GM18505 (cell line): ENCODE results near the gene CDH22.

Experiments
- ATAC-seq: cut with Tn5 transposase; IDR thresholded peaks from one replicate; pipeline ENCODE4 v1.9.1; 2021; ENCODE audit not compliant: unreplicated experiment
- POLR2A ChIP-seq: IDR thresholded peaks from 4 replicates; pipeline ENCODE4 v1.6.1; 2011; ENCODE audit warnings: borderline replicate concordance; ENCODE audit not compliant: insufficient read depth, insufficient read length; ENCODE audit errors: extremely low read depth

The CDH22 gene

GRCh38 chr20:46307139-46307998 is 929 bp downstream of the CDH22 start:
- no peak for TF ChIP-seq POLR2A
- ATAC-seq: no peak

DNA sequence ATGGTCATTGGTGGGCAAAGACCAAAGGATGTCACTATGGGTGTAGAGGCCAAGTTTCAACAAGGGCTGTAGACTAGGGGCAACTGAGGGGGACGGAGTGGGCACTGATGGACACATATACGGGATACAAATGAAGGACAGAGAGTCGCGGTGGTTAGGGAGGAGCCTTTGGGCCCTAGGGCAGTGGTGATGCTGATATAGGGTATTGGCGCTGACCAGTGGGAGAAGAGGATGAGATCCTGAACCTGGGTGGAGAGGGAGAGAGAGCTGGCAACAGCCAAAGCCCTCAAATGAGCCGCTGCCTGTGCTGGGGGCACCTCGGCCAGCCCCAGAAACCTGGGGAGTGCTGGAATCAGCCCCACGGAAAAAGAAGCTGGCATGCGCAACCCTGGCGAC is 1.6 kb downstream of the CDH22 start:
- TF ChIP-seq POLR2A: no peak
- no peak for ATAC-seq

DNA sequence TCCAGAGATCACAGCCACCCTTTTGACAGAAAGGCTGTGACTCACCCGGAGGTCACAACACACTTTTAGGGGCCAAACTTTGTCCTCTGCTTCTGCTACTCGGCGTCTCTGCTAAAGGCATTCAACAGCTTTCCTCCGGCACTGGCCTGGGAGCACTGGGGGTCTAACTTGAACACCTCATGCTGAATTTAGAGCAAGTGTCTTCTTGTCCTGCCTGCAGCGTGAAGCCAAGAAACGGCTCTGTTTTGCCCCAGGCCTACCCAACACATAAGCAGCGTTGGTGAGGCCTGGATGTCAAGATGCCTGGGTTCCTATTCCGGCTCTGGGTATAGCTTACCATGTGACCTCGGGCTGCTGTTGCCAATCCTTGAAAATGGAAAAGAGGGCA is 2.3 kb downstream of the CDH22 start:
- no peak for ATAC-seq
- no peak for TF ChIP-seq POLR2A

DNA sequence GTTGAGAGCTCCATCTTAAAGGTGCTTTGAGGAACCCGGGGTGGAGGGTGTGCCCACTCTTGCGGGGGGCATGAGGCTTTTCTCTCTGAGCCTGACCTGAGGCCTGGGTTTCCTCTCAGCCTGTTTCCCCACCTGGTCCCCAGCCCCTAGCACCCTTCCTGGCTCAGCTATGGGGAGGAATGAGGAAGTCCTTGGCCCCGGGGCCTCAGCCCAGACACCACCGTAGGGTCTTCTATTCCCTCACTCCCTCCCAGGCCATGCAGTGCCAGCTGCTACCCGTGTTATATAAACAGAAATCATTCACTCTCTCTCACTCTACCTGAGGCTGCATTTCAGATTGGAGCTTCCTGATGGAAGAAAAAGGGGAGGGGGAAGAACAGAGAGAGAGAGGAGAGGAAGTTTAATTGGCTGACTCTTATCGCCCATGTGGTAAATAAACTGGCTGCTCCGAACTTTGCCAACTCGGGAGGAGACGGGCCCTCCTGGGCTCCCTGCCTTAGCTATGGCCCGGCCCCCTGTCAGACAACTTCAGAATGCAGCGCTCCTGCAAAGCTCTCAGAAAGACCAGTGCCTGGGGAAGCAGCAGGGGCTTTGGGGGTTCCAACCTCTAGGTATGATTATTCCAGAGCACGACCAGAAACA is 2.8 kb downstream of the CDH22 start:
- TF ChIP-seq POLR2A: no peak
- no peak for ATAC-seq

DNA sequence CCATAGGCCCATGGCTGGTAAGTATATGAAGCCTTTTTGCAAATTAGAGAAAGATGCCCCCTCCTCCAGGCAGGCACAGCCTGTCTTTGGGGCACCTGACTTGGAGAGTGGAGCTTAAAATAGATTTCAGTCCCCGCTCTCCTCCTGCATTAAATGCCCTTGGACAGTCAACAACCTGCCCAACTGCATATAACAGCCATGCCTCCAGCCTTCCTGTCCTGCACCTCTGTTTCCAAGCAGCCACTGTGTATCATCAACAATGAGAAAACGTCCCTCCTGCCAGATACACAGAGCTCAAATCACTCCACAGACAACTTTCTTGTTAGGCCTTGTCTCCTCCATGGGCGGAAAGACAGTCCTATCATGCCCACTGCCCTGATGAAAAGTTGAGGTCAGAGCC is 3.4 kb downstream of the CDH22 start:
- TF ChIP-seq POLR2A: no peak
- no peak for ATAC-seq

- ATAC-seq: no peak
- TF ChIP-seq POLR2A: no peak
Observed at GRCh38 chr20:46304361-46304760, 3.9 kb downstream of the CDH22 start.

GRCh38 chr20:46303176-46303956 is 4.9 kb downstream of the CDH22 start:
- no peak for ATAC-seq
- no peak for TF ChIP-seq POLR2A

DNA sequence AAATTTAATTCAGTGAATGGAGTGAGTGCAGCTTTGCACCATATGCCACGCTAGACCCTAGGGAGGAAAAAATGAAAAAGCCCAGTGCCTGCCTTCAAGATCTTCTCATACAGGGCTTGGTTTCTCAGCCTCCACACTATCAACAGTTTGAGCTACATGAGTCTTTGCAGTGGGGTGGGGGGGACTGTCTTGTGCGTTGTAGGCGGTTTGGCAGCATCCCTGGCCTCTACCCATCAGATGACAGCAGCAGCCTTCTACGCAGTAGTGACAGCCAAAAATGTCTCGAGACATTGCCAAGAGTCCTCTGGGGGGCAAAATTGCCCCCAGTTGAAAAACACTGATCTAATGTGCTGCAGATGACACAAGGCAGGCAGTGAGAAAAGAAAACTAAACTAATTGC is 6.2 kb downstream of the CDH22 start:
- TF ChIP-seq POLR2A: no peak
- ATAC-seq: no peak

DNA sequence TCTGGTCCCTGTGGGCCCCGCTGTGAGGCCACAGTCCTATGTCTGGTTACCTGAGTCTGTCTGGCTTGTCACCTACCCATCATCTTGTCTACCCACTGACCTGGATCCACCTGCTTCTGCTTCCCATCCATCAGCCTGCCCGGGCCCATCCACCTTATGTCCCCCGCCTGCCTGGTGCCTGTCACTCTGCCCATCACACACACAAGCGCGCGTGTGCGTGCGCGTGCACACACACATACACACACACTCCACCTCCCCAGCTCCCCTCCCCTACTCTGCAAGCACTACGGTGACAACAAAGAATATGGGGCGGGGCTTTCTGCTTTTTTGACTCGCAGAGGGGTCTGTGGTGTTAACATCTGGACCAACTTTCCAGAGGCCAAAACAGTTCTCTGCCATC is 8.0 kb downstream of the CDH22 start:
- no peak for ATAC-seq
- TF ChIP-seq POLR2A: no peak

- no peak for ATAC-seq
- TF ChIP-seq POLR2A: no peak
Observed at GRCh38 chr20:46299078-46299477, 9.2 kb downstream of the CDH22 start.

DNA sequence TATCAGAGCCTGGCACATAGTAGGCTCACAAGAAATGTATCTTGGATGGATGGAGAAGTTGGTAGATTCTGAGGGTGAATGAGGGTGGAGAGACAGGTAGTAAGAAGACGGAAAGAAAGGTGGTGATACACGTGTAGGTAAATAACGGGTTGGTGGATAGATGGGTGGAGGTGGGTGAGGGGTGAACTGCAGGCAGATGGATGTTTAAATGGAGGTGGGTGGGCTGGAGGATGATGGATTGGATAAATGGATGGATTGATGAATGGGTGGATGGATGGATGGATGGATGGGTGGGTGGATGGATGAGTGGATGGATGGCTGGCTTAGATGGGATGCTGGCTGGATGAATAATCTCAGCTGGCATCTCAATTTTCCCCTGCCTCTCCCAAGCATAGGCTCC is 9.9 kb downstream of the CDH22 start:
- TF ChIP-seq POLR2A: no peak
- ATAC-seq: no peak

DNA sequence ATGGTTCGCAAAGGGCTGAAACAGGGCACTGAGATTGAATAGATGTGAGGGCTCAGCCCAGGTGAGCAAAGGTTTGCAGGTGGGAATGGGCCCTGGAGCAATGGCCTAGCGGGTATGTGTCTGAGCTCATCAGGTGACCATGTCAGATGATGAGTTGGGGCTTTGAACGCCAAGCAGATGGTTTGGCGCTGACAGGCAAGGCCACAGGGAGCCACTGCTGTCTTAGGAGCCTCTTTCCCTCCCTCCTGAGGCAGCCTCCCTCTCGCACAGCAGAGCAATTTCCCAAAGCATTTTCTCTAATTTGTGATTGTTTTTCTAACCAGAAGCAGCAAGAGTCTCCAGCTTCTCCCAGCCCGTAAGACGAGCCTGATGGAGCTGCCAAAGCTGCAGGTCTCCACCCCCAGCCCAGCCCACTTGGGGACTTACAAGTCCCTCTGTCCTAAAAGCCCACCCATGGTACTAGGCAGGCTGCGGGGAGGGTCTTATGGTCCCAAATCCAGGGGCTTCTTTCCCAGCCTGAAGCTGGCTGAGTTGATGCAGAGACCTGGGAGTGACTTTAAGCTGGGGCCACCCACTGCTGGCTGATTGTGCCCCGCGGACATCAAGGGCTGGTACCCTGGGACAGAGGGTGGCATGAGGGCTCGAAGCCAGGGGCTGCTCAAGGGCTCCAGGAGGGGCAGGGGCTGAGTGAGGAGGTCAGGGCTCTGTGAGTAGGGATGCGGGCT is 11.6 kb downstream of the CDH22 start:
- no peak for ATAC-seq

GRCh38 chr20:46293084-46293483 is 15.2 kb downstream of the CDH22 start:
- no peak for TF ChIP-seq POLR2A
- ATAC-seq: no peak

More for the DNA sequence above, 11.6 kb downstream of the CDH22 start:
- no peak for TF ChIP-seq POLR2A
